ENCODE results near the gene ZCCHC7.

The ZCCHC7 gene

GRCh38 chr9:37134166-37134565 is 13.8 kb downstream of the ZCCHC7 start:
- H3K4me1 ChIP-seq (ENCODE audit: insufficient read depth, low read length), result peaks cover 6% of the 10 kb centered on the region
- no peak overlapping the region for H2AFZ ChIP-seq (ENCODE audit: low read depth, low read length)
- no peak overlapping the region for H3K4me3 ChIP-seq (ENCODE audit: low read length)
- H3K9me3 ChIP-seq (ENCODE audit: low read length), result no peaks in the 10 kb centered on the region
- H3K36me3 ChIP-seq (ENCODE audit: insufficient read depth, low read length), result peaks cover 5% of the 10 kb centered on the region
- H3K27me3 ChIP-seq (ENCODE audit: insufficient read depth, low read length), result no peaks in the 10 kb centered on the region

DNA sequence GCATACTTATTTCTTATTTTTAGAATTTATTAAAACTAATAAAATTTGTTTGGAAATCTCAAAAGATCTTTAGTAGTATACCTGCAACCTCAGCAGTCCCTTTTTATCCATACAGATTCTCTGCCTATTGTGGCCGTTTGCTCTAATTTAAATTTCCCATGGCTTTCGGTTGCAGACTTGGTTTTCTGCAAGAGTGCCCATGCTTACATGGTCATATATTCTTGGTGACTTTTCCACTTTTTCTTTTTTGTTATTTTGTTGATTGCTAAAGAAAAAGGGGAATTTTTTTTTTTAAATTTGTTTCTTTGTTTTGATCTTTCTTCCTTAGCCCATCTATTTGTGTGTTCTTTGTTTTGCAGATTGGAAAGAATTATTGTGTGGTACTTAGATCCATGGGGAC is 20.6 kb downstream of the ZCCHC7 start:
- no peak overlapping the region for H2AFZ ChIP-seq (ENCODE audit: low read depth, low read length)
- no peaks in the 10 kb centered on the region for H3K36me3 ChIP-seq (ENCODE audit: insufficient read depth, low read length)
- no peaks in the 10 kb centered on the region for H3K27me3 ChIP-seq (ENCODE audit: insufficient read depth, low read length)
- no peak overlapping the region for H3K4me3 ChIP-seq (ENCODE audit: low read length)
- no peaks in the 10 kb centered on the region for H3K9me3 ChIP-seq (ENCODE audit: low read length)
- H3K4me1 ChIP-seq (ENCODE audit: insufficient read depth, low read length), result peaks cover 31% of the 10 kb centered on the region

- no peaks in the 10 kb centered on the region for H3K27me3 ChIP-seq (ENCODE audit: insufficient read depth, low read length)
- H2AFZ ChIP-seq (ENCODE audit: low read depth, low read length), result no peak overlapping the region
- no peak overlapping the region for H3K4me3 ChIP-seq (ENCODE audit: low read length)
- peaks cover 29% of the 10 kb centered on the region for H3K4me1 ChIP-seq (ENCODE audit: insufficient read depth, low read length)
- H3K9me3 ChIP-seq (ENCODE audit: low read length), result no peaks in the 10 kb centered on the region
- no peaks in the 10 kb centered on the region for H3K36me3 ChIP-seq (ENCODE audit: insufficient read depth, low read length)
These were observed 24.4 kb downstream of the ZCCHC7 start for GRCh38 chr9:37144762-37145161.

GRCh38 chr9:37146410-37146809 is 26.0 kb downstream of the ZCCHC7 start:
- peaks cover 33% of the 10 kb centered on the region for H3K4me1 ChIP-seq (ENCODE audit: insufficient read depth, low read length)
- H3K36me3 ChIP-seq (ENCODE audit: insufficient read depth, low read length), result no peaks in the 10 kb centered on the region
- no peak overlapping the region for H3K4me3 ChIP-seq (ENCODE audit: low read length)
- no peak overlapping the region for H2AFZ ChIP-seq (ENCODE audit: low read depth, low read length)
- no peaks in the 10 kb centered on the region for H3K27me3 ChIP-seq (ENCODE audit: insufficient read depth, low read length)
- no peaks in the 10 kb centered on the region for H3K9me3 ChIP-seq (ENCODE audit: low read length)

DNA sequence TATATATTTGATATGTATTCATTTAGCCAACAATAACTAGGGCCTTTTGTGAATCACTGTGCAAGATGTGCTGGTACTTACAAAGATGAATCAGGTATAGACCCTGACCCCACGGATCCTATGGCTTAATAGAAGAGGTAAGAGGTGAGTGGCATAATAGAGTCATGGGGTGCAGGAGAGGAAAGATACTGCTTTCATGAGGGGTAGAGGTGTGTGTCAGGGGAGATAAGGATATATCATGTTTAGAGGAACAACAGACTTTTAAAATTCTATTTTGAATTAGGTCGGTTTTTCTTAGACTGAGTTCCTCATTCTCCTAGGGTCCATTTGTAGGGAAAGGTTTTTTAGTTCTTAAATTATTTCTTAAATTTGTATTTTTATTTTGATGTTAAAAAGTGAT is 27.8 kb downstream of the ZCCHC7 start:
- Histone ChIP-seq H3K4me1 (ENCODE audit: insufficient read depth, low read length) (peaks cover 28% of the 10 kb centered on the region), H2AFZ (ENCODE audit: low read depth, low read length) (no peak overlapping the region), H3K4me3 (ENCODE audit: low read length) (no peak overlapping the region), H3K36me3 (ENCODE audit: insufficient read depth, low read length) (no peaks in the 10 kb centered on the region), H3K9me3 (ENCODE audit: low read length) (no peaks in the 10 kb centered on the region), H3K27me3 (ENCODE audit: insufficient read depth, low read length) (no peaks in the 10 kb centered on the region)

DNA sequence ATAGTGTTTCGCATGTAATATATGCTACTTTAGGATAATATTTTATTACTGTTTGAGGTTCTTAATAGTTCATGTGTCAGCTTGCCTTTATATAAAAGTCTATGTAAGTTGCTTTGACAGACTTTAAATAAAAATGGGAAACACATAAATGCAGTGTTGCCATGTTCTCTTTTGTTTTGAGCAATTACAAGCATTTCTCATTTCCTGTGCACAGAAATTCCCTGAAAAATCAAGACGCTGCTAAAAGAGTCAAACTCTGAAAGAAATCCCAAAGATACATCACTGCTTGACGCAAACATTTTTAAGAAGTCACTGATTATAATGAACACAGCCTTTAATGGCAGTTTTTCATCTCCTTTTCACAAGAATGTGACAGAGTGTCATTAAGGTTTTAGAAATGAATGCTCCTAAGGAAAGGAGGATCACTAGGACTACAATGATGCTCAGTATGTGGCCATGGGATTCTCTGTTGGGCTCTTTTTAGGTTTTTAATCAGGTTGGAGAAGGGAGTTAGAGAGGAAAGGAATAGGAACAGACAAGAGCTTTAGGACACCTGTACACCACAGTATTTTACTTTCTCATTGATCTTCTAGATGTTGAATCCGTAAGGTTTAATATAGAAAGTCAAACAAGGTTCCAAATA is 29.4 kb downstream of the ZCCHC7 start:
- H3K27me3 ChIP-seq (ENCODE audit: insufficient read depth, low read length), result no peaks in the 10 kb centered on the region
- H3K9me3 ChIP-seq (ENCODE audit: low read length), result no peaks in the 10 kb centered on the region
- peaks cover 18% of the 10 kb centered on the region for H3K4me1 ChIP-seq (ENCODE audit: insufficient read depth, low read length)
- no peaks in the 10 kb centered on the region for H3K36me3 ChIP-seq (ENCODE audit: insufficient read depth, low read length)
- H3K4me3 ChIP-seq (ENCODE audit: low read length), result no peak overlapping the region
- H2AFZ ChIP-seq (ENCODE audit: low read depth, low read length), result no peak overlapping the region

- H3K36me3 ChIP-seq (ENCODE audit: insufficient read depth, low read length), result no peaks in the 10 kb centered on the region
- no peak overlapping the region for H2AFZ ChIP-seq (ENCODE audit: low read depth, low read length)
- peaks cover 15% of the 10 kb centered on the region for H3K4me1 ChIP-seq (ENCODE audit: insufficient read depth, low read length)
- no peaks in the 10 kb centered on the region for H3K27me3 ChIP-seq (ENCODE audit: insufficient read depth, low read length)
- no peak overlapping the region for H3K4me3 ChIP-seq (ENCODE audit: low read length)
- H3K9me3 ChIP-seq (ENCODE audit: low read length), result no peaks in the 10 kb centered on the region
These were observed 30.0 kb downstream of the ZCCHC7 start for GRCh38 chr9:37150415-37150814.

- Histone ChIP-seq H3K27me3 (ENCODE audit: insufficient read depth, low read length) (no peaks in the 10 kb centered on the region), H3K4me1 (ENCODE audit: insufficient read depth, low read length) (peaks cover 12% of the 10 kb centered on the region), H2AFZ (ENCODE audit: low read depth, low read length) (no peak overlapping the region), H3K4me3 (ENCODE audit: low read length) (no peak overlapping the region), H3K36me3 (ENCODE audit: insufficient read depth, low read length) (no peaks in the 10 kb centered on the region), H3K9me3 (ENCODE audit: low read length) (no peaks in the 10 kb centered on the region)
These were observed 31.4 kb downstream of the ZCCHC7 start for GRCh38 chr9:37151812-37152211.

GRCh38 chr9:37152365-37152764 is 32.0 kb downstream of the ZCCHC7 start:
- no peaks in the 10 kb centered on the region for H3K27me3 ChIP-seq (ENCODE audit: insufficient read depth, low read length)

DNA sequence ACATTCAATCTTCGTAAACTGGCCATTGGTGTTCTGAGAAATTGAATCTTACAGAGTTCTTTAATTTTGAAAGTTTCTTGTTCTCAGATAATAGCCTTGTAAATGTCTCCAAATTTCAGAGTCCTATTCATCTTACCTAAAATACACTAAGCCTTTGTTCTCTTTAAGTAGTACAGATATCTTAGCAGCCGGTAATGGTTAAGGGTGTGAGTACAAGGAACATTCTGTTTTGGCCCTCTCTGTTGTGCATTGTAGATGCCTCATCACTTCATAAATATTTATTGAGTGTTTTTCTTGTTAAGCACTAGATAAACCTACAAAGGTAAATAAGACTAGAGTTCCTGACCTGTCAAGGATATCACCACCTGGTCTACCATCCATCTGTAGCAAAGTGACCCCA is 35.2 kb downstream of the ZCCHC7 start:
- no peak overlapping the region for H3K4me3 ChIP-seq (ENCODE audit: low read length)
- H3K36me3 ChIP-seq (ENCODE audit: insufficient read depth, low read length), result no peaks in the 10 kb centered on the region
- no peaks in the 10 kb centered on the region for H3K9me3 ChIP-seq (ENCODE audit: low read length)
- H3K4me1 ChIP-seq (ENCODE audit: insufficient read depth, low read length), result no peaks in the 10 kb centered on the region
- no peak overlapping the region for H2AFZ ChIP-seq (ENCODE audit: low read depth, low read length)
- H3K27me3 ChIP-seq (ENCODE audit: insufficient read depth, low read length), result no peaks in the 10 kb centered on the region

More at GRCh38 chr9:37152365-37152764, 32.0 kb downstream of the ZCCHC7 start:
- no peak overlapping the region for H2AFZ ChIP-seq (ENCODE audit: low read depth, low read length)
- no peaks in the 10 kb centered on the region for H3K36me3 ChIP-seq (ENCODE audit: insufficient read depth, low read length)
- no peak overlapping the region for H3K4me3 ChIP-seq (ENCODE audit: low read length)
- H3K9me3 ChIP-seq (ENCODE audit: low read length), result no peaks in the 10 kb centered on the region
- H3K4me1 ChIP-seq (ENCODE audit: insufficient read depth, low read length), result peaks cover 12% of the 10 kb centered on the region

DNA sequence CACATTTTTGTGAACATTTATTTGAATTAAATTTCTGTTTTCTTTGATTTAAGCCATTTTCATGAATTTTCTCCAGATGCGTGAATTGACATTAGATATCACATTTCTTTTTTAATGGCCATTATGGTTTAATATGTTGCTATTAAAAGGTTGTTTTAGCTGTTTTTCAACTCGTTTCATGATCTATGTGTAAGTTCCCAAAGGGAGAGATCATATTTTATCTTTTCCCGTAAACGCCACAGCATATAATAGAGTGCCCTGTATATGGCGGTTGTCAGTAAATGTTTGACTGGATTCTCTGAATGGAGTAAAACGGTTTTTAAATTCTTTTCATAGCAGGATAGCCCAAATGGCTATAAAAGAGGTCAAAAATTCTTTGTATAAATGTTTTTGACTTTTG is 35.8 kb downstream of the ZCCHC7 start:
- no peak overlapping the region for H2AFZ ChIP-seq (ENCODE audit: low read depth, low read length)
- no peaks in the 10 kb centered on the region for H3K36me3 ChIP-seq (ENCODE audit: insufficient read depth, low read length)
- H3K9me3 ChIP-seq (ENCODE audit: low read length), result no peaks in the 10 kb centered on the region
- no peaks in the 10 kb centered on the region for H3K4me1 ChIP-seq (ENCODE audit: insufficient read depth, low read length)
- no peaks in the 10 kb centered on the region for H3K27me3 ChIP-seq (ENCODE audit: insufficient read depth, low read length)
- H3K4me3 ChIP-seq (ENCODE audit: low read length), result no peak overlapping the region

DNA sequence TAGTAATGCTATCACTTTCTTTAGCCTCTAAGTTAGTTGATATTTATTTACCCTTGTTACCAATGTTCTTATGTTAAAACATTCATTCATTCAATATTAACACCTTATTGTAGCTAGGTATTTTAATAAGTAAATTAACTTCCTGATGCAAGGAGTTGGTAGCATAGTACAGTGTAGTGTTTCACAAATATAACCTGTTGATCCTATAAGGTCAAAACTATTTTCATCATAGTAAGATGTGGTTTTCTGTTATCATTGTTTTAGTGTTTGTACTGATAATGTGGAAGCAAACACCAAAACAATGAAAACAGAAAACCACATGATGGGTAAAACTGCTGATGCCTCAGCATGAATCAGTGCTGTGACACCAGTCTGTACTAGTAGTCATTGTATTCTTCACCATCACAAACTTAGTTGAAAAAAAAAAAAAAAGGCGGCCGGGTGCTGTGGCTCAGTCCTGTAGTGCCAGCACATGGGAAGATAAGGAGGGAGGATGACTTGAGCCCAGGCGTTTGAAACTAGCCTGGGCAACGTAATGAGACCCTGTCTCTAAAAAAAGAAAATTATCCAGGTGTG is 36.5 kb downstream of the ZCCHC7 start:
- H2AFZ ChIP-seq (ENCODE audit: low read depth, low read length), result no peak overlapping the region
- no peaks in the 10 kb centered on the region for H3K27me3 ChIP-seq (ENCODE audit: insufficient read depth, low read length)
- H3K36me3 ChIP-seq (ENCODE audit: insufficient read depth, low read length), result no peaks in the 10 kb centered on the region
- H3K4me3 ChIP-seq (ENCODE audit: low read length), result no peak overlapping the region
- H3K4me1 ChIP-seq (ENCODE audit: insufficient read depth, low read length), result no peaks in the 10 kb centered on the region
- no peaks in the 10 kb centered on the region for H3K9me3 ChIP-seq (ENCODE audit: low read length)

- Histone ChIP-seq H2AFZ (ENCODE audit: low read depth, low read length) (no peak overlapping the region), H3K4me1 (ENCODE audit: insufficient read depth, low read length) (no peaks in the 10 kb centered on the region), H3K4me3 (ENCODE audit: low read length) (no peak overlapping the region), H3K9me3 (ENCODE audit: low read length) (no peaks in the 10 kb centered on the region), H3K36me3 (ENCODE audit: insufficient read depth, low read length) (no peaks in the 10 kb centered on the region), H3K27me3 (ENCODE audit: insufficient read depth, low read length) (no peaks in the 10 kb centered on the region)
These were observed 37.5 kb downstream of the ZCCHC7 start for GRCh38 chr9:37157726-37158377.
